A204.1 (cell line): Measurements from ENCODE around the gene RICTOR.

ENCODE experiments used
- FAIRE-seq: peaks from 2 replicates; lab custom pipeline; 2012; peaks lifted over from hg19 to GRCh38; lab: Jason Lieb, UNC

RICTOR gene

GRCh38 chr5:39074017-39074814 lies at the start of gene RICTOR:
RICTOR (minus strand) TSS chr5:39074399; CDS start chr5:39074377, 22 bp downstream.
- no peak for FAIRE-seq

- no peak for FAIRE-seq
These were observed 47.7 kb upstream of the RICTOR start for GRCh38 chr5:39121922-39122321.

- FAIRE-seq = no peak
These were observed 47.1 kb upstream of the RICTOR start for GRCh38 chr5:39121315-39121714.

GRCh38 chr5:39120052-39120420 lies 45.8 kb upstream of the RICTOR start:
- FAIRE-seq = no peak

GRCh38 chr5:39119404-39120051 lies 45.3 kb upstream of the RICTOR start:
- FAIRE-seq = no peak

GRCh38 chr5:39118638-39119037 lies 44.4 kb upstream of the RICTOR start:
- no peak for FAIRE-seq

GRCh38 chr5:39117401-39117800 lies 43.2 kb upstream of the RICTOR start:
- no peak for FAIRE-seq

GRCh38 chr5:39116344-39117170 lies 42.4 kb upstream of the RICTOR start:
- no peak for FAIRE-seq

- FAIRE-seq = no peak
These were observed 41.6 kb upstream of the RICTOR start for GRCh38 chr5:39115644-39116343.

- no peak for FAIRE-seq
These were observed 40.0 kb upstream of the RICTOR start for GRCh38 chr5:39114155-39114554.

GRCh38 chr5:39113354-39113953 lies 39.3 kb upstream of the RICTOR start:
- FAIRE-seq = no peak

- FAIRE-seq = no peak
These were observed 35.4 kb upstream of the RICTOR start for GRCh38 chr5:39109606-39110005.

GRCh38 chr5:39108987-39109386 lies 34.8 kb upstream of the RICTOR start:
- no peak for FAIRE-seq

- FAIRE-seq = peak; percentile 67
These were observed 33.2 kb upstream of the RICTOR start for GRCh38 chr5:39107350-39107749.

- peak; percentile 86 for FAIRE-seq
These were observed 32.1 kb upstream of the RICTOR start for GRCh38 chr5:39106322-39106721.

GRCh38 chr5:39104221-39104620 lies 30.0 kb upstream of the RICTOR start:
- no peak for FAIRE-seq

GRCh38 chr5:39102684-39103155 lies 28.5 kb upstream of the RICTOR start:
- no peak for FAIRE-seq

- FAIRE-seq = no peak
These were observed 26.7 kb upstream of the RICTOR start for GRCh38 chr5:39100851-39101396.

GRCh38 chr5:39100301-39100850 lies 26.2 kb upstream of the RICTOR start:
- no peak for FAIRE-seq

GRCh38 chr5:39099831-39100230 lies 25.6 kb upstream of the RICTOR start:
- FAIRE-seq = no peak

GRCh38 chr5:39093352-39093751 lies 19.2 kb upstream of the RICTOR start:
- FAIRE-seq = no peak
